ENCODE measurements around the gene AKAP12. TPM values are rescaled to one million over a fixed set of nuclear protein-coding genes. Genes with fewer than 3 reads are reported as not detected.
"Not testable (repeated sequence)": the region's sequence is repeated elsewhere in the genome, so short reads cannot be mapped to it uniquely, and the experiment has no call there.

Gene AKAP12
- polyA plus RNA-seq, 3 donors from 2014 or later = 0.19 to 0.21 TPM; not detected in 1

DNA sequence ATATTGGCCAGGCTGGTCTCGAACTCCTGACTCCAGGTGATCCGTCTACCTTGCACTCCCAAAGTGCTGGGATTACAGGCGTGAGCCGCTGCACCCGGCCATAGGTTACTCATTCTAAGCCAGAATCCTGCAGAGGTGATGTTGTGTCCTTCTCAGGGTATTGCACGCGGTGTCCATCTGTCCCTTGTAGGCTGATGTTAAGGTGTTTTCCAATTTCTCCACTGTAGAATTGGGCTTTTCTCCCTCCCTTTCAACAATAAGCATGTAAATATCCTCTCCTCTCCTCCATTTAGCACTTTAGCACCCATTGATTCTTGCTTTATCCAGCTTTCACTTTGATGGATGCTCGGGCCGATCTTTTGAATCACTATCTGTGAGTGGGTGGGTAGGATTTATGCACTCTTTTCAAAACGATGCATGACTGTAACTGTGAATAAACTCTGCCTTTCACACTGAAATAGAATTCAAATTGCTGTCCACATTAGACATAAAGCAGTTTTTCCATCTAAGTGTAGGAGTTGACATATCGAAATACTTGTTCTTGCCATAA is 99.0 kb downstream of the AKAP12 start:
- Mint-ChIP-seq H3K27me3 (ENCODE audit: low read depth in 3 of 3) (peaks cover 0 to 3% (median 3%) of the 10 kb centered on the region in 3 donors), H3K4me1 (peaks cover 0 to 6% of the 10 kb centered on the region in 2 donors), H3K27ac (no peak overlapping the region), H3K4me3 (no peak overlapping the region), H3K36me3 (no peaks in the 10 kb centered on the region), H3K9me3 (no peaks in the 10 kb centered on the region)
- no peak for DNase-seq

DNA sequence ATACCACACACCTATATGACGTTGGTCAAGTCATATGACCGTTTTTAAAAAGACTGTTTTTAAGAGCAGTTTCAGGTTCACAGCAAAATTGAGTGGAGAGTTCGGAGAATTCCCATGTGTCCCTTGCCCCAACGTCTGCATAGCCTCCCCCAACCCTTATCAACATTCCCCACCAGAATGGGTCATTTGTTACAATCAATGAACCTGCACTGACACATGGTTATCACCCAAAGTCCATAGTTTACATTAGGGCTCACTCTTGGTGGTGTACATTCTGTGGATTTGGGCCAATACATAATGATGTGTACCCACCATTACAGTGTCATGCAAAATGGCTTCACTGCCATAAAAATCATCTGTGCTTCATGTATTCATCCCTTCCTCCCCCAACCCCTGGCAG is 99.6 kb downstream of the AKAP12 start:
- Mint-ChIP-seq H3K9me3 (no peaks in the 10 kb centered on the region), H3K27ac (no peak overlapping the region), H3K4me3 (no peak overlapping the region), H3K36me3 (no peaks in the 10 kb centered on the region), H3K27me3 (ENCODE audit: low read depth in 3 of 3) (peaks cover 0 to 3% (median 0%) of the 10 kb centered on the region in 3 donors), H3K4me1 (peaks cover 0 to 6% of the 10 kb centered on the region in 2 donors)
- no peak for DNase-seq

DNA sequence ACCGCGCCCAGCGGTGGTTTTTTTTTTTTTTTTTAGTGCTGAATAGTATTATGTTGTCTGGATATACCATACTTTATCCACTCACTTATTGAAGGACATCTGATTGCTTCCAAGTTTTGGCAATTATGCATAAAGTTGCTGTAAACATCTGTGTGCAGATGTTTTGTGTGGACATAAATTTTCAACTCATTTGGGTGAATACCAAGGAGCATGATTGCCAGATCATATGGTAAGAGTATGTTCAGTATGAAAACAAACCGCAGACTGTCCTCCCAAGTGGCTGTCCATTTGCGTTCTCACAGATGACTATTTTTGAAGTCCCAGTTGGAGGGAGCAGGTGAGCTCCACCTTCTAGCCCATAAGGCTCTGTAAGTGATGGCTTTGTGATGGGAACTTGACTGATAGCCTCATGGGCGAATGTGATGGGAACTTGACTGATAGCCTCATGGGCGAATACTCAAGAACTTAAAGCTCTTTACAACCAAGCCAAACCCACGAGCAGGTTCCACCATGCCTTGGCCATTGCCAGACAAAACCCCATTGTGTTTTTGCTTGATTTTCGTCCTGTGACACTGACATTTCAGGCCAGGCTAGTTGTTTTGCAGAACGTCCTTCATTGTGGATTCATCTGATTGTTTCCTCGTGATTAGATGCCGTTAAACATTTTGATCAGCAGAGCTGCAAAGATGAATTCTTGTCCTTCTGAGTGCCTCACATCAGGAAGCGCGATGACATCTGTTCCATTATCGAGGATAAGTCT is 100.6 kb downstream of the AKAP12 start:
- no peaks in the 10 kb centered on the region for H3K4me1 Mint-ChIP-seq
- peaks cover 0 to 3% (median 2%) of the 10 kb centered on the region in 3 donors for H3K27me3 Mint-ChIP-seq (ENCODE audit: low read depth in 3 of 3)
- H3K4me3 Mint-ChIP-seq = no peak overlapping the region
- H3K36me3 Mint-ChIP-seq = no peaks in the 10 kb centered on the region
- no peaks in the 10 kb centered on the region for H3K9me3 Mint-ChIP-seq
- H3K27ac Mint-ChIP-seq = no peak overlapping the region
- DNase-seq = no peak

DNA sequence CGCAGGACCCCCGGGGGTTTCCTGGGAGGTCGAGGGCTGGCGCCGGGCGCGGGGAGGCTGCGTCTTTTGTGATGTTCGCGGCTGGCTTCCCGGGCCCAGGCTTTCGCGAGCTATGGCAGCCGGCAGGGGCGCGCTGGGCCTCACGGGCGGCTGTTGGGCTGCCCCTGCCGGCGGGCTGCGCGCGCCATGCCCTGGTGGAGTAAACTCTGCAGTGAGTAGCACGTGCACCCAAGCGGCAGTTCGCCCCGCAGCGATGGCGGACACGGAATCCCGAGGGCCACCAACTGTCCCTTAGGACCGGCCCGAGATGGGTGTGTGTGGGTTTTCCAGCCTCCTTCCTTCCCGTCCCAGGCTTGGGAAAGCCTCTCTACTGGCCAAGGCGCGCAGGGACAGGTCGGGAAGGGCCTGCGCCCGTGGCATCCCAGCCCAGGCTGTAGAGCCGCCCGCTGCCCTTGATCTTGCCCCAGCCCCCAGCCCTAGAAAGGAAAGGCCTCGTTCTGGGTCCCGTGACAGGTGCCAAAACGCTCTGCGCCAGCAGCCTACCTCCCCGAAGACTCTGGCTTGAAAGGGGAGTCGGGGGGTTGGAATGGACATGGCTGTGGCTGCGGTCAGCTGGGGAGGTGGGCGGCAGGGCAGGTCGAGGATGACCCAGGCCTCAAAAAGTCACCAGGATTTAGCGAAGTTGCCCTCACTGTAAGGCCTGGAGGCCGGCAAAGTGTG is 101.9 kb downstream of the AKAP12 start:
- Mint-ChIP-seq H3K27me3 (ENCODE audit: low read depth in 3 of 3) (peaks cover 0 to 4% (median 3%) of the 10 kb centered on the region in 3 donors), H3K36me3 (peaks cover 0 to 5% (median 0%) of the 10 kb centered on the region in 3 donors), H3K4me3 (no peak overlapping the region), H3K9me3 (no peaks in the 10 kb centered on the region), H3K4me1 (no peaks in the 10 kb centered on the region), H3K27ac (no peak overlapping the region)
- DNase-seq = no peak

- DNase-seq; H3K27me3 Mint-ChIP-seq (ENCODE audit: low read depth in 3 of 3); H3K4me1 Mint-ChIP-seq; H3K4me3 Mint-ChIP-seq; H3K9me3 Mint-ChIP-seq; H3K27ac Mint-ChIP-seq; H3K36me3 Mint-ChIP-seq: not testable (repeated sequence)
Observed at GRCh38 chr6:151342750-151343149, 103.0 kb downstream of the AKAP12 start.

DNA sequence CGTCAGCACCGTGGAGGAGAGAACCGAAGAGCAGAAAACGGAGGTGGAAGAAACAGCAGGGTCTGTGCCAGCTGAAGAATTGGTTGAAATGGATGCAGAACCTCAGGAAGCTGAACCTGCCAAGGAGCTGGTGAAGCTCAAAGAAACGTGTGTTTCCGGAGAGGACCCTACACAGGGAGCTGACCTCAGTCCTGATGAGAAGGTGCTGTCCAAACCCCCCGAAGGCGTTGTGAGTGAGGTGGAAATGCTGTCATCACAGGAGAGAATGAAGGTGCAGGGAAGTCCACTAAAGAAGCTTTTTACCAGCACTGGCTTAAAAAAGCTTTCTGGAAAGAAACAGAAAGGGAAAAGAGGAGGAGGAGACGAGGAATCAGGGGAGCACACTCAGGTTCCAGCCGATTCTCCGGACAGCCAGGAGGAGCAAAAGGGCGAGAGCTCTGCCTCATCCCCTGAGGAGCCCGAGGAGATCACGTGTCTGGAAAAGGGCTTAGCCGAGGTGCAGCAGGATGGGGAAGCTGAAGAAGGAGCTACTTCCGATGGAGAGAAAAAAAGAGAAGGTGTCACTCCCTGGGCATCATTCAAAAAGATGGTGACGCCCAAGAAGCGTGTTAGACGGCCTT is 110.0 kb downstream of the AKAP12 start:
- Mint-ChIP-seq H3K27me3 (ENCODE audit: low read depth in 3 of 3) (peaks cover 0 to 2% (median 0%) of the 10 kb centered on the region in 3 donors), H3K36me3 (peaks cover 5 to 17% (median 14%) of the 10 kb centered on the region in 3 donors), H3K9me3 (no peaks in the 10 kb centered on the region), H3K4me3 (no peak overlapping the region), H3K27ac (peak overlapping the region in 1 of 6 donors; percentile 32), H3K4me1 (no peaks in the 10 kb centered on the region)
- DNase-seq = no peak

GRCh38 chr6:151350442-151351145 is 110.8 kb downstream of the AKAP12 start:
- no peak for DNase-seq
- Mint-ChIP-seq H3K4me1 (no peaks in the 10 kb centered on the region), H3K27me3 (ENCODE audit: low read depth in 3 of 3) (peaks cover 0 to 2% (median 0%) of the 10 kb centered on the region in 3 donors), H3K36me3 (peaks cover 5 to 17% (median 14%) of the 10 kb centered on the region in 3 donors), H3K27ac (peak overlapping the region in 1 of 6 donors; percentile 40), H3K9me3 (no peaks in the 10 kb centered on the region), H3K4me3 (no peak overlapping the region)

DNA sequence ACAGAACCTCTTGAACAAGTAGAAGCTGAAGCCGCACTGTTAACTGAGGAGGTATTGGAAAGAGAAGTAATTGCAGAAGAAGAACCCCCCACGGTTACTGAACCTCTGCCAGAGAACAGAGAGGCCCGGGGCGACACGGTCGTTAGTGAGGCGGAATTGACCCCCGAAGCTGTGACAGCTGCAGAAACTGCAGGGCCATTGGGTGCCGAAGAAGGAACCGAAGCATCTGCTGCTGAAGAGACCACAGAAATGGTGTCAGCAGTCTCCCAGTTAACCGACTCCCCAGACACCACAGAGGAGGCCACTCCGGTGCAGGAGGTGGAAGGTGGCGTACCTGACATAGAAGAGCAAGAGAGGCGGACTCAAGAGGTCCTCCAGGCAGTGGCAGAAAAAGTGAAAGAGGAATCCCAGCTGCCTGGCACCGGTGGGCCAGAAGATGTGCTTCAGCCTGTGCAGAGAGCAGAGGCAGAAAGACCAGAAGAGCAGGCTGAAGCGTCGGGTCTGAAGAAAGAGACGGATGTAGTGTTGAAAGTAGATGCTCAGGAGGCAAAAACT is 111.5 kb downstream of the AKAP12 start:
- DNase-seq = no peak
- peaks cover 5 to 17% (median 11%) of the 10 kb centered on the region in 3 donors for H3K36me3 Mint-ChIP-seq
- no peak overlapping the region for H3K4me3 Mint-ChIP-seq
- H3K4me1 Mint-ChIP-seq = no peaks in the 10 kb centered on the region
- H3K9me3 Mint-ChIP-seq = no peaks in the 10 kb centered on the region
- no peak overlapping the region for H3K27ac Mint-ChIP-seq
- H3K27me3 Mint-ChIP-seq (ENCODE audit: low read depth in 3 of 3) = no peaks in the 10 kb centered on the region

GRCh38 chr6:151351731-151352130 is 112.0 kb downstream of the AKAP12 start:
- no peak overlapping the region for H3K4me3 Mint-ChIP-seq
- H3K27ac Mint-ChIP-seq = no peak overlapping the region
- H3K27me3 Mint-ChIP-seq (ENCODE audit: low read depth in 3 of 3) = no peaks in the 10 kb centered on the region
- no peak for DNase-seq
- no peaks in the 10 kb centered on the region for H3K4me1 Mint-ChIP-seq
- H3K36me3 Mint-ChIP-seq = peaks cover 5 to 17% (median 9%) of the 10 kb centered on the region in 3 donors
- no peaks in the 10 kb centered on the region for H3K9me3 Mint-ChIP-seq

- Mint-ChIP-seq H3K4me1 (peaks cover under 1 to 5% of the 10 kb centered on the region in 2 donors), H3K4me3 (no peak overlapping the region), H3K27ac (no peak overlapping the region), H3K27me3 (ENCODE audit: low read depth in 3 of 3) (no peaks in the 10 kb centered on the region), H3K9me3 (no peaks in the 10 kb centered on the region), H3K36me3 (peaks cover 5 to 17% (median 9%) of the 10 kb centered on the region in 3 donors)
- no peak for DNase-seq
Observed at GRCh38 chr6:151352410-151353396, 112.9 kb downstream of the AKAP12 start.

GRCh38 chr6:151353795-151354194 is 114.0 kb downstream of the AKAP12 start:
- peaks cover 2 to 16% (median 12%) of the 10 kb centered on the region in 3 donors for H3K36me3 Mint-ChIP-seq
- H3K27ac Mint-ChIP-seq = no peak overlapping the region
- no peaks in the 10 kb centered on the region for H3K27me3 Mint-ChIP-seq (ENCODE audit: low read depth in 3 of 3)
- peaks cover 6 to 13% of the 10 kb centered on the region in 2 donors for H3K4me1 Mint-ChIP-seq
- no peak overlapping the region for H3K4me3 Mint-ChIP-seq
- H3K9me3 Mint-ChIP-seq = no peaks in the 10 kb centered on the region
- no peak for DNase-seq

DNA sequence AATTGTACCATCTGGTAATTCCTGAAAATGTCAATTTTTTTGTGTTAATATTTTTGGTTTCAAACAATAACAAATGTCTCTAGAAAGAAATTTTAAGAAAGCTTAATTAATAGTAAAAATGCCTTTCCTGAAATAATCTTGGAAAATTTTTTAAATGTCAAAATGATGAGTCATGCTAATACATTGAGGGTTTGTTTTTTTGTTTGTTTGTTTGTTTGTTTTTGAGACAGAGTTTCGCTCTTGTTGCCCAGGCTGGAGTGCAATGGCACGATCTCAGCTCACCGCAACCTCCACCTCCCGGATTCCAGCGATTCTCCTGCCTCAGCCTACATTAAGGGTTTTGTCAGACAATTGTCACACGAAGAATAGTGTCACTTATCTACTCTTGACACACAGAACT is 117.2 kb downstream of the AKAP12 start:
- H3K36me3 Mint-ChIP-seq; H3K27me3 Mint-ChIP-seq (ENCODE audit: low read depth in 3 of 3); DNase-seq; H3K9me3 Mint-ChIP-seq; H3K4me3 Mint-ChIP-seq; H3K27ac Mint-ChIP-seq: not testable (repeated sequence)
- peaks cover 6 to 13% of the 10 kb centered on the region in 2 donors for H3K4me1 Mint-ChIP-seq

Measured in immature natural killer cell (primary cell).